HG03432 (cell line): ENCODE results near the gene FRYL.
A peak's percentile ranks its signal among the peaks of the same experiment; 100 is the strongest.
"Not testable (repeated sequence)": the region's sequence is repeated elsewhere in the genome, so short reads cannot be mapped to it uniquely, and the experiment has no call there.

Source experiments
- ATAC-seq: cut with Tn5 transposase; IDR thresholded peaks from one replicate; pipeline ENCODE4 v1.9.1; 2021; ENCODE audit warnings: mild to moderate bottlenecking, moderate library complexity; ENCODE audit not compliant: unreplicated experiment

FRYL gene

DNA sequence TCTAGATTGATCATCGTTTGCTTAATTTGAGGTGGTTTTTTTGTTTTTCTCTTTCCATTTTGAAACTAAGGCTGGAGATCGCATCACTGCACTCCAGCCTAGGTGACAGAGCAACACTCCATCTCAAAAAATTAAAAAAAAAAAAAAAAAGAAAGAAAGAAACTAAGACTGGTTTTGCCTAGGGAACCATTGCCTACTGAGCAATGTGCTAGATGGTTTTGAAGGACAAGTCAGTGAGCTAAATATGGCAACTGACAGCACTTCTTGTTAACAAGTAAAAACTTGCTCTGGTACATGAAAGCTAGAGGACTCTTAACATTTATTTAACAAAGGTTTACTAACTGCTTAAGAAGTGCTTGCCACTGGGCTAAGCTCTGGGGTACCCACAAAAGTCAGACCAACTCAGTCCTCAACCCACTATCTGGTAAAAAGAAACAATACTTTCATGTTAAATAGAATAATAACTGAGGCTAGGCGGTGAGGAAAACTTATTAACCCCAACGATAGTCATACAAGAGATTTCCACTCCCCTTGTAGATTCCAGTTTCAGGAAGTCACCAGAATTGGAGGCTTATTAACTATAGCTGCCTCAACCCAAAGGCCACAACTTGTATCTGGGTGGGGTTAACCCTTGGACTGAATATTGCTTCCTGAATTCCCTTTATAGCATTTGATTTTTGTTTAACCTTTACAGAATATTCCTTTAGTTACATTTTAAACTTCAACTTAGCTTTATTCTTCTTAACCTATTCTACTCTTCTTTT is 111.6 kb downstream of the FRYL start:
- peak; percentile 67 for ATAC-seq

DNA sequence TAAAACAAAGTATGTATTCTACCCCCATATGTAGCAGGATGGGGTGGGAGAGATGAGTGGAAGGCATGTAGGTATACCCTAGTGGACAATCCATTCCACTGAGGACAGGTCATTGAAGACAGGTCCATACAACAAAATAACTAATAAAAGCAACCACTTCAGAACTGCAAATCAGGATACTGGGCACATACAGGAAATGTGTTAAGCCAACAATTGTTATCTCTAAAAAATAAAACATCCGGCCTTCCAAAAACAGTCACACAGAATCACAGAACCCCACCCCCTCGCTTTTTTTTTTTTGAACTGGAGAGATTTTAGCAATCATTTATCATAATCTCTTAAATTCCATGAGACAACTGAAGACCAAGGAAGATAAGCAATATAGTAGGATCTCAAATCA is 112.9 kb downstream of the FRYL start:
- no peak for ATAC-seq

DNA sequence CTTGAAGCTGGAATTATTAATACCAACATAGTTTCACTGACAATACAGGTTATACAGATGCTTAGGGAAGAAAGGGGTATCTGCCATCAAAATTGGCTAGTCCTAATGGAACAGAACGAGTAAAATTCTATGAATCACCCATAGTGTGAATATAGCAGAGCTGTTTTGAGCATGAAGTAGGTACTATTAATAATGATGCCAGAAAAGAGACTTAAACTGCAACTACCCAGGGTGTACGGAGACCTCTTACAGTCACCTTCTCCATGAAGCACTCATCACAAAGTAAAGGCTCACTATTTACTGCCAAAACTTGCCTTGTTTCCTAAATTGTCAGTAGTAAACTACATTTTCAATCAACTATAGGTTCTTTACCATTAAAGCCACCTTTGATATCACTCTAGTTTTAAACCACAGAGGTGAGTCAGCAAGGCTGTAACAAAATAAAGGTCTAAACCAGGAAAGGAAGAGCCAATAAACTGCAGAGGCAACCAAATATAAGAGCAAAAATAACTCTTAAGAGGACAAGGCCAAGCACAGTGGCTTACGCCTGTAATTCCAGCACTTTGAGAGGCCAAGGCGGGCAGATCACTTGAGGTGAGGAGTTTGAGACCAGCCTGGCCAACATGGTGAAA is 114.4 kb downstream of the FRYL start:
- ATAC-seq, result no peak

DNA sequence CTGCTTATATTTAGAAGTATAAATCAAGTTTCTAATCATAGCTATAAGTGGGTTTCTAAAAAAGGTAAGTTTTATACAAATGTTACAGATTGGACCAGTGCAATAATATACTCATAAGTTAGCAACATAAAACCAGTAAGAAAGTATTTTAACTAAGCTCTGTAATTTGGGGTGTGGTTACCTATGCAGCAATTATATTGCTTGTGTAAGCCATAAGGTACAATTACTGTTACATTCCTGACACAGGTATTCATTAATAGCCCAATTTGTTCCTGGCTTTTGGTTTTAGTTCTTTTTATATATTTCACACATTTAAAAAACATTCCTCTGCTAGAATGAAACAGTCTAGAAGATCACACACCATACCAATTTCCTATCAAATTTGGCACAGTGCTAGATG is 115.1 kb downstream of the FRYL start:
- ATAC-seq, result no peak

DNA sequence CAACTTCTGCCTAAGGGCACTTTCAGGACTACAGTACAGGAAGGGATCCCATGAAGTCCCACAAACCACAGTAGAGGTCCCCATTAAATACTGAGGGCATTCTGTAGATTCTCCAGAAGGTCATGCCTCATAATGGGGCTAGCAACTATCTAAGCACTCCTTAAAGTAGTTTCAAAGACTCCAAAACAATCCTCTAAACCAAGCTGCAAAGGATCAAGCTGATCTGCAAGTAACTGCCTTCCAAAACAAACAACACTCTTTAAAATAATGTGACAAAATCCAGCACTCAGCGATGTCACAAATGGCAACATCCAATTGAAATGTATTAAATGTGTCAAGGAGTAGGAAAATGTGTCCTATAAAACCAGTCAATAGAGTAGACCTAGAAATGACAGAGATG is 118.7 kb downstream of the FRYL start:
- ATAC-seq, result no peak

DNA sequence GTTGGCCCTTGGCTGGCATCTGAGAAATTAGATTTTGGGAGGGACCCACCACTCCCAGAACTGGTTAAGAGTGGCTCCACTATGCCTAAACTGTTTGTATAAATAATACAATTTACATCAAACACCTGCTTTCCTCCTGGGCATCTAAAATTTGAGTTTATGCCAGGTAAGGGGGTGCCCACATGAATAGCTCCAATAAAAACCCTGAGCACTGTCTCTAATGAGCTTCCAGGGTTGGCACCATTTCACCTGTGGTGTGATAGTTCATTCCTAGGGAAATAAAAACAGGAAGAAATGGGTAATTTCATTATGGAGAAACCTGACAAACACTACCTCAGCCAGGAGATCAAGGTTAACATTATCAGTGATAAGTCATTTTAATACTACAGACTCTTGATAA is 119.7 kb downstream of the FRYL start:
- ATAC-seq, result no peak

DNA sequence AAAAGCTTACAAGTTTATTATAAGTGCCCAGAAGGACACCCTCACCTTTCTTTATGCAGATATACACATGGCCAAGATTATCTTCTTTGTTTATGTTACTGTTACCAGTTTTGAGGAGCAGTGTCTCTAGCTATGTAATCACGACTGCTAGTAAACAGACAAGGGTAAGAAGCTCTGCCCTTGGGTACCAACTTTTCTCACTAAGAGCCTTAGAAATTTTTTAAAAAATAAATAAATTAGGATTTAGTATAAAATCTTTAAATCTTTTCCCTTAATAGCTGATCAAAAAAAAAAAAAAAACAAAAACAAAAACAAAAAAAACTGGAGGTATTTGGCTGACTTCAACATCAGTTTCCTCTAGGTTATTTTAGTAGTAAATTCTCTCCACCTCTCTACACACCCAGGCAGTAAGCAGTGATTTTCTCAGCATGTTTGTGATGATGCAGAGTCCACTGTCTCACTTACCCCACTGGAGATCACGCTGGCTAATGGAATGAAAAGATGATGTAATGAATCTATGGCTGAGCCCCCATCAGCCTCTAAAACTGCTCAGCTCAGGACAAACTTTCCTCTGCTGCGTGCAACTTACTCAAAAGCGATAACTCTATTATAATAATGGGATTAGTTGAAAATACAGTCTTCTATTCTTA is 125.9 kb downstream of the FRYL start:
- no peak for ATAC-seq

DNA sequence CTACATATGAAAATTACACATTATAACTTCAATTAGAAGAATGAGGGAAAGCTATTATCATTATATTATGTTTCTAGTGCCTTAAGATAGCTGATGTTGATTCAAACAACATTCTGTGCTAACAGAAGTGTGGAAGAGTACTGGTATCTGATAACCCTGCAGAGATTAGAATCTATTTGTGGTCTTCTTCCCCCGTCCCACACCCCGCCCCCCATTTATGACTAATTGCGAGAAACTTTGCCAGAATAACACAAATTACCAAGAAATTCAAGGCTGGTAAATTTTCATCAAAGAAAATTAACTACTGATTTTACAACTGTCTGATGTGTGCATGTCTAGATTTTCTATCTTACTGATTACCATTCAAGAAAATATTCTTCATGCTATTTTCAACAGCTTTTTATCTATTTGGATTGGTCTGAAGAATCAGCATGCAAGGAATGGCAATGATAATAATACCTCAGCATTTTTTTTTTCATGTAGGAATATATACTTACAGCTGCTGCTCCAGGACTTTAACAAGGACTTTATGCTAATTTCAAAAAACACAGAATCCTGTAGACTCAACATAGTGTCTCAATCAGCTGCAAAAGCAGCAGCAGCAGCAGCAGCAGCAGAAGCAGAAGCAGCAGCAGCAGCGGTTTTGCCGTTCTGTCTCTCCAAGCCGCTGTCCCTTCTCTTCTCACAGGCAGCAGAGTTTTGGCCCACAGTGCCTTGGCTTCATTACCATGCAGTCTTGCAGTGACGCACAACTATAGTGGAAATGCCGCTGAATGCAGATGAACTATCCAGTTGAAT is 126.7 kb downstream of the FRYL start:
- no peak for ATAC-seq

DNA sequence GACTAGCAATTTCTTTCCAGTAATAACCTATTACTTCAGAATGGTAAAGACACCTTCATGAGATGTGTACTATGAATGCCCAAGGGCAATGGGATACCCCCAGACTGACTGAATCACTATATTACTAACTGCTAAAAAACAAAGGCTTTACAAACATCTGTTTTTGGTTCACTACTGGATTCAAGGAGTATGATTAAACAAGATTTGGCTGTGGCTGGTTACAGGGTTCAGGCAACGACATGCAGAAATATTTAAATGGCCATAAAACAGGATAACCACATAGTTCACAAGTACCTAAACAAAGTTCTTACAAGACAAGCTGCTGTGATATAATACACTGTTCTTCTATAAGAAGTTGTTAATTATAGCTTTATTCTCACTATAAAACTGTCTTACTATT is 128.2 kb downstream of the FRYL start:
- ATAC-seq, result no peak

DNA sequence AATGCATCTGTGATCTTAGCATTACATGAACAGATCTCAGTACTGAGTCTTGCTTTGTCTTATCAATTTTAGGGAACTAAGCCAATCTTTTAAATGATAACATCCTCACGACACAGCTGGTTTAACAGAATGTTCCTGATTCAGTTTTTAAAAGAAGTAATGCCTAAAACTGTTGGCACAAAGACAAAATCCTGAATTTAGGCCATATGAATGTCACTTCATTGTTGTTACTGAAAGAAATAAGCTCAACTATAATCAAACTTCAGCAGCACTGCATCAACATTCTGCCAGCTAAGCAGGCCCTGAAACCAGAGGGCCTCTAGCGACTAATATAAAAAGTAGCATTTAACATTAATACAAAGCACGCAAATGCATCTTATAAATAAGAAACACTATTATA is 130.6 kb downstream of the FRYL start:
- no peak for ATAC-seq

DNA sequence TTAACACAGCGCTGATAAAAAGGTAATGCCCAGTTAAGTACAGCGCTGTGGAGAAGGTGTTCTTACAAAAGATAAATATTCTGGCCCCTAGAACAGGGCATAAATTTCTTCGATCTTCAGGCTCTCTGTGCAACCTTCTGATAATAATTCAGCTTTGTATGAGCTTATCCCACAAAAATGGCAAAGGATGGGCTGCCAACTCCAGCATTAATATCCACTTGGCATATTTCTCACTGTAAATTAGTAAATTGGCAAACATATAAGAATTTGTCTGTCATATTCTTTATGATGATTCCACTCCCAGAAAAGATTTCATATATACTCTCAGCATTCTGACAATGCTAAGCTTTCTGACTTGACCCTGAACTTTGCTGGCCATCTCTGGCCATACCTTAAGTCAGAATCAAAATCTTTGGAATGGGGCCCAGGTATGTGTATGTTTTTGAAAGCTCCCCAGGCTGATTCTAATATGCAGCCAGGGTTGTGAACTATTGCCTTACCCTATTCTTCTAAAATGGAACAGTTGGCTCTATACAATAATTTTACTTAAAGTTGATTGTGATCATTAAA is 134.8 kb downstream of the FRYL start:
- ATAC-seq, result no peak

DNA sequence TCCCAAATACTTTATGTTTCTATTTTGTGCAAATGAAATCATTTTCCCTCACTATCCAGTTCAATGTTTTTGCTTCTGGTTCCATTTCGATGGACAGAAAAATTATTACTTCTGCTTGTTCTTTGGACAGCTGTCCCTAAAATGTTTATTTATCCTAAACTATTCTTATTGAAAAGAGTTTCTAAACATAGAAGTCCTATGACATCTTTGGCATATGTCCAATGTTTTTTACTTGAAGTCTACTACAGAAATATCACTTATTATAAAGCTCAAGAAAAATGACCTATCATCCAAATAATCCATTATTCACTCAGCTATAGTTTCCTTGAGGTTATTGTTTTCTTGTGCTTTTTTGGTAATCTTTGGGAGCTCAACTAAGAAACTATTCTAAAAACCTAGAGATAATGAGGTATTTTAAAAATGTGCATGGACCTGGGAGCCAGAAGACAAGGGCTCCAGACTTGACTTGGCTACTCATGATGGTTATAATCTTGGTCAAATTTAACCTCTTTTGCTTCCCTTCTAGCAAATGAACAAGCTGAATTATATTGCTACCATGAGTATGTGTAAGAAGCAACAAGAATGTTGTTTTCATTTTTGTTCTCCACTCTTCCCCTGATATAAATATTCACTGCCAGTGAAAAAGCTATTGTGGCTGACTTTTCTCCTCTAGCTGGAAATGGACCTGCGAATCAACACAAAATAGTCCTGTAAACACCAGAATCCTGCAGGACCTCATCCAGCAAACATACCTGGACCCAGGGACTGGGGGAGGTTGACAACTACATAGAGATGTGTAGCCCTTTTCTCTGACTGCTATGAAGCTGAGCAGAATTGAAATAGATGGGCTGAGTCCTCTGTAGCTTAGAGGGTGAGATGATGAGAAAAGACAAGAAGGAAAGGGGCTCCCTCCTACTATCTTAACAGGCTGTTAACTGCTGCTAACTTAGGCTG is 137.4 kb downstream of the FRYL start:
- ATAC-seq, result no peak

DNA sequence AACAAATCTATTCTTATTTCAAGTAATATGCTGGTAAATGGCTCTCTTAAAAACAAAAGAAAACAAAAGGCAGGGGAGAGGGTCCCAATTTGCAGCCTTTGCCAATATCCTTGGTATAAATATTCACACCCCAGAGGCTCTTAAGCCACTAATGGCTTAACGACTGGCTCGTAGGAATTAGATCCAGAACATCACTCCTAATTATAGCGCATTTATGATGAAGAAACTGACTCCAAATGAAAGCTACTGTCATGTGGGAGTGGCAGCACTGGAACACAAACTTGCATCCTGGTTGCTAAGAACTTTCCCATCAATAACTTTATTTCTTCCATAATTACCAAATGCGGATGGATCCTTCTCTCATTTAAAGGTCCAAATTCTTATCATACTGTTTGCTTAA is 138.7 kb downstream of the FRYL start:
- no peak for ATAC-seq

DNA sequence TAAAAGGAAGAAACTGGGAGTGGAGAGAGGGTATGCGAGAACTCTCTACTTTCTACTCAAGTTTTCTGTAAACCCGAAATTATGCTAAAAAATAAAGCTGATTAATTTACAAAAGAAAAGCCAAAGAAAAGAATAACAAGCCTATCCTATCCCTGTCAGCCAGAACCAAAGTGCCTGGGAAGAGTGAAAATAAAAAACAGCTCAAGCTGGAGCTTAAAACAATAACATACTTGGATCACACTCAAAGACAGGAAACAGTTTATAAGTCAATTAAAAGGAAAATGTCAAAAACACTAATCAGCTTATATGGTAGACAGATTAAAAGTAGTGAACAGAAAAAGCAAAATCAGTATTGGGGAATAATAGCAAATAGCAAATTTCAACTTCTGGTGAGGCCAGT is 139.4 kb downstream of the FRYL start:
- ATAC-seq, result no peak

DNA sequence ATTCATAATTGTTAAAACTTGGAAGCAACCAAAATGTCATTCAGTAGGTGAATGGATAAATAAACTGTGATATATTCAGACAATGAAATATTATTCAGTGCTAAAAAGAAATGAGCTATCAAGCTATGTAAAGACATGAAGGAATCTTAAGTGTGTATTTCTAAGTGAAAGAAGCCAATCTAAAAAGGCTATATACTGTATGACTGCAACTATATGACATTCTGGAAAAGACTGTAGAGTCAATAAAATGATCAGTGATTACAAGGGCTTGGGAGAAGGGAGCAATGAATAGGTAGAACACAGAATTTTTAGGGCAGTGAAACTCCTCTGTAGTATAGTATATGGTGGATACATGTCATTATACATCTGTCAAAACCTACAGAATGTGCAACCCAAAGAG is 139.9 kb downstream of the FRYL start:
- ATAC-seq, result no peak

DNA sequence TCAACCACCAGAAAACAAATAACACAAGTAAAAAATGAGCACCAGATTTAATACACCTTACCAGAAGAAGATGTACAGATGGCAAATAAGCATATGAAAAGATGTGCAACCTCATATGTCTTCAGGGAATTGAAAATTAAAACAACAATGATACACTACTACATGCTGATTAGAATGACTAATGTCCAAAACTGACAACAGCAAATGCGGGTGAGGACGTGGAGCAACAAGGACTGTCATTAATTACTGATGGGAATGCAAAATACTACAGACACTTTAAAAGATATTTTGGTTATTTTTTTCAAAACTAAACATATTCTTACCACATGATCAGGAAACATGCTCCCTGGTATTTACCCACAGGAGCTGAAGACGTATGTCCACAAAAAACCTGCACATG is 140.3 kb downstream of the FRYL start:
- ATAC-seq, result no peak

DNA sequence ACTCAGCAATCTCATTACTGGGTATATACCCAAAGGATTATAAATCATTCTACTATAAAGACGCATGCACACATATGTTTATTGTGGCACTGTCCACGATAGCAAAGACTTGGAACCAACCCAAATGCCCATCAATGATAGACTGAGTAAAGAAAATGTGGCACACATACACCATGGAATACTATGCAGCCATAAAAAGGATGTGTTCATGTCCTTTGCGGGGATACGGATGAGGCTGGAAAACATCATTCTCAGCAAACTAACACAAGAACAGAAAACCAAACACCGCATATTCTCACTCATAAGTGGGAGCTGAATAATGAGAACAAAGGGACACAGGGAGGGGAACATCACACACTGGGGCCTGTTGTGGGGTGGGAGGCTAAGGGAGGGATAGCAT is 141.5 kb downstream of the FRYL start:
- ATAC-seq, result not testable (repeated sequence)

DNA sequence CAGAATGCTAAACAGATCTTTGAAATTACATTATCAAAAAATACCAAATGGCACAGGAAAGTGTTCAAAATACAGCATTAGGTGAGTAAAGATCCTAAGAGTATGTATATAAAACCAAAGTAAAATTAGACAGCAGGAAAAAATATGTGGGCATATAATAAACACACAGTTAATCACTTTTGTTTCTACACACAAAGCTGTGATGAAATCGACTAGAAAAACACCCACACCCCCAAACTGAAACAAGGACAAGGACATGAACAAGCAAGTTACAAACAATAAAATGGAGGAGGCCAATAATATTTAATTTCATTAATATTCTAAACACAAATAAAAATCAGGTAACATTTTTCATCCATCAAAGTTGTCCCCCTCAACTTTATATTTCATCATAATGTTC is 143.2 kb downstream of the FRYL start:
- ATAC-seq, result no peak

DNA sequence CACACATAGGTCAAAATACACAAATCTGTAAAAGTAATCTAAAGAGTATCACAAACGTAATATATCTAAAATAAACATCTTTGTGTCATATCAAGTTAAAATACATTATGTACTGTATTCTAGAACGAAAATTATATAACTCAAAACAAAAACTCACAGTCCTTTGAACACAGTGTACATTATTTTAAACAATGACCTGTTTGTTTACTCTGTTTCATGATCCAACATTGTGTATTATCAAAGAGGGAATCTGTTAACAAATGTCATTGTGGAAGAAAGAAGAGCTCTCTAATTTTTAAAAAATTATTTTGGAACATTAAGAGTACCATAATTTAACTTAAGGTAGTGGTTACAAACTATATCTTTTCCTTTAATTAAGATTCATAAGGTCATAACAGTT is 144.1 kb downstream of the FRYL start:
- ATAC-seq, result no peak

DNA sequence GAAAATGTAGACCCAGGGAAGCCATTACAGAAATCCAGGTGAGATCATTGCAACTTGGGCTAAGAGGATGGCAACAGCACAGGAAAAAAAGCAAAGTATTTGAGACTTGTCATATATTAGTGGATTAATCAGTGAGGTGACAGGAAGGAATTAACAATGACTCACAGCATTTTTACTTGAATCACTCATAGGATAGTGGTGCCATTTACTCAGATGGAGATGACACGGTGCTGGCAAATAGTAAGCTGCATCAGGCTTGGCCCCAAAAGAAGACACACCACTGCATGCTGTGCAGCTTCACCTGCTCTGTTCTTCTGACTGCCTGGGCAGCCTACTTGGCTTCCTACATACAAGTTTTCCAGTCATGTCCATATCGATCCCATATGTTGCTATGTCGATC is 144.8 kb downstream of the FRYL start:
- peak; percentile 59 for ATAC-seq
